ENCODE measurements around the gene COQ9. TPM values are rescaled to one million over a fixed set of nuclear protein-coding genes. Genes with fewer than 3 reads are reported as not detected.
"Not testable (repeated sequence)": the region's sequence is repeated elsewhere in the genome, so short reads cannot be mapped to it uniquely, and the experiment has no call there.

COQ9 gene, protein sequence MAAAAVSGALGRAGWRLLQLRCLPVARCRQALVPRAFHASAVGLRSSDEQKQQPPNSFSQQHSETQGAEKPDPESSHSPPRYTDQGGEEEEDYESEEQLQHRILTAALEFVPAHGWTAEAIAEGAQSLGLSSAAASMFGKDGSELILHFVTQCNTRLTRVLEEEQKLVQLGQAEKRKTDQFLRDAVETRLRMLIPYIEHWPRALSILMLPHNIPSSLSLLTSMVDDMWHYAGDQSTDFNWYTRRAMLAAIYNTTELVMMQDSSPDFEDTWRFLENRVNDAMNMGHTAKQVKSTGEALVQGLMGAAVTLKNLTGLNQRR
- total RNA-seq, result 64.5 TPM

DNA sequence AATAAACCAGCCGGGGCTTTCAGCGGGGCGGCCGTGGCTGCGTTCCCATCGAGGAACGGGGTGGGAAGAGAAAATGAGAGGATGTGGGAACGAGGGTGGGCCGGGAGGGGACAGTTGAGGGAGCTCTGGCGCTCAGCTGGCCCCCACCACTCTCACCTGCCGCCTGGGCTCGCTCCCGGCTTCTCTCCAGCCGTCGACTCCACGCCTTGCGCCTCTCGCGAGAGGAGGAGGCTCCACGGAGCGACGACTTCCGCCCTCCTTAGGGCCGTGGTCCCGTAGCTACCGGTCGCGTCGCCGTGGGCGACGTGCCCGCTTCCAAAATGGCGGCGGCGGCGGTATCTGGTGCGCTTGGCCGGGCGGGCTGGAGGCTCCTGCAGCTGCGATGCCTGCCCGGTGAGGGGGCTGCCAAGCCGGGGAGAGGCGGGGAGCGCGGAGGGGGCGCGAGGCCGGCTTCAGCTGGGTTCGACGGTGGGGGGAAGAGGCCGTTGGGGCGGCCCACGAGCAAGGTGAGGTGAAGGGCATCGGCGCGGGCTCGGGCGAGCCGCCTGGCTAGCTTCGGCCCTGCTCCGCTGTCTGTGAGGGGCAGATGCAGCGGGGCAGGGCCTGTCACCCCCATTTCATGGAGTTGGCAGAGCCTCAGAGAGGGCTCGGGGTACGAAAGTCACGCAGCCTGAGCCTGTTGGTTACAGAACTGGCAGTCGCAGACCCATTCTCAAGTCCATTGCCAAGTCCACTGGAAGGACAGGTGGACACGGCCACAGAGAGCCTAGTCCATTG is at the start of gene COQ9, which contains the start of gene CIAPIN1:
TSS of gene COQ9 (plus strand) at position 294 of the 777 bp plus-strand sequence. CDS start at position 321, 27 bp downstream.
TSS of gene CIAPIN1 (minus strand) at position 200 of the 777 bp plus-strand sequence. CDS start 6,457 bp downstream, outside the sequence.
- ATAC-seq (peak; percentile 98), DNase-seq (ENCODE audit: low spot score) (peak; percentile 95)

DNA sequence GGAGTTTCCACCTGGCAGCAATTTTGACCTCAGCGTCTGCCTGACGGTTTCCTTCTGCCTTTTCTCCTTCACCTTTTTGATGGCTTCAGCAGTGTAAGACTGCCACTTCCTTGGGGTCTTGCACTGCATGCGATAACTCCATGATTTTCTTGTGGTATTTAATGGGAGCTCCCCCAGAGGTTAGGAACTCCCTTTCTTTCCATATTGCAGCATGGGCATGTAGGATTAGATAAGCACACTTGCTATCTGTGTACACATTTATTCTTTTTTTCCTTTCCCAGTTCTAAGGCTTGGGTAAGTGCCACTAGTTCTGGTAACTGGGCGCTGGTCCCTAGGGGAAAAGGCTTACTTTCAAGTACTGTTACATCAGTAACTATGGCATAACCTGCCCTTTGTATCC is 49.8 kb upstream of the COQ9 start:
- not testable (repeated sequence) for DNase-seq (ENCODE audit: low spot score); ATAC-seq

DNA sequence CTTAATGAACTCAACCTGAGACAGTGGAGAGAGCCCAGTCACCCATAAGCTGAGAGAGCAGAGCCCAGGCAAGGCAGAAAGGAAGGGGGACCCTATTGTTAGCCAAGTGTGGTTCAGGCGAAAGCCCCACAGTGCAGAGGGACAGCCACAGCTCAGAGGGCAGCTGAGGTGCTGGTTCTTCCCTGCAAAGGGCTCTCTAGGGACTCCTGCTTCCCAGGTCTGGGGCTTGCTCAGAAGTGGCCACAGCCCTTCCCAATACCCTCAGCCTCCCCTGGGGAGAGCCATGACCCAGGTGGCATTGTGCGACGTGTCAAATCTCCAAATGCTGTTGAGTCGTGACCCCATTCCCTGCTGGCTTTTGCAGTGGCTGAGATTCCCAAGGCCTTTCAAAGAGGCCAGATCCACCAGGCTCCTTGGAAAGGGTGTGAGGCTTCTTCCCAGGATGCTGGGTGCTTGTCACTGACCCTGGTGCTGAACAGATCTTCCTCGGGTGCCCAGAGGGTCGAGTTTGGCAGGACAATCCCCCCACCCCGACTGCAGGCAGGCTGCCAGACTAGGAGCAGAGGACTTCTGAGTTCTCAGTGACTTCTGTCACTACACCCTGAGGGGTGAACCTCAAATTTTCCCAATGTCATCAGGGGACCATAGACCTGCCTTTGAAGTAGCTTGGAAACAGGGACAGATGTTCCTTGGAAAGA is 45.2 kb upstream of the COQ9 start:
- no peak for ATAC-seq
- DNase-seq (ENCODE audit: low spot score), result no peak

DNA sequence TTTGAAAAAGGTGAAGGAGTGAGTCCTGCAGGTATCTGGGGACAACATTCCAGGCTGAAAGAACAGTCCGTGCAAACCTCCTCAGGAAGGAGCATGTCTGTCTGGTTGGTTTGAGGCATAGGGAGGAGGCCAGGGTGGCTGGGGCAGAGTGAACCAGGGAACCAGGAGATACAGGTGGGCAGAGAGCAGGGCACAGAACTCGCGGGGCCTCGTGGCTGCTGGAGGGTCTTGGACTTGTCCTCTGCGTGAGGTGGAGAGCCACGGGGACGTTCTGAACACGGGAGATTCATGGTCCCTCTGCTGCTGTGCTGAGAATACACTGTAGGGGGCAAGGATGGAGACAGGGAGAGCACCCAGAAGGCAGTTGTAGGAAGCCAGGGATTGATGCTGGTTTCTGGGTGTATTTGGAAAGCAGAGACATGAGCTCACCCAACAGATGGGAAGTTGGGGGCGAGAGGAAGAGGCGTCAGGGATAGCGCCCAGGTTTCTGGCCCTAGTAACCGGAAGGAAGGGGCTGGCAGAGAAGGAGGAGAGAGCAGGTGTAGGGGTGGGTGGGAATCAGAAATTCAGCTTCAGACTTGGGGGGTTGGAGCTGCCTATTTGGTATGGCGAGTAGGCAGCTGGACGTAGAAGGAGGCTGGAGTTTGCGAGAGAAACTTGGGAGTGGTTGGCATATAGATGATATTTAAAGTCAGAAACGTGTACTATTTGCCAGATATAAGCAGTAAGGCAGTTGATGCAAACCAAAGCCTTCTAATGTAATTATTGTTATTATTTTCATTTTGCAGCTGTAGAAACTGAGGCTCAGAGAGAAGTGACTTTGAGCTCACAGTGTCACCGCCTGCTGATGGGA is 43.1 kb upstream of the COQ9 start, which contains the start of gene CCL17:
TSS of gene CCL17 (plus strand) at position 803 of the 853 bp plus-strand sequence. CDS start 9,166 bp downstream, outside the sequence.
- no peak for DNase-seq (ENCODE audit: low spot score)
- ATAC-seq, result no peak

DNA sequence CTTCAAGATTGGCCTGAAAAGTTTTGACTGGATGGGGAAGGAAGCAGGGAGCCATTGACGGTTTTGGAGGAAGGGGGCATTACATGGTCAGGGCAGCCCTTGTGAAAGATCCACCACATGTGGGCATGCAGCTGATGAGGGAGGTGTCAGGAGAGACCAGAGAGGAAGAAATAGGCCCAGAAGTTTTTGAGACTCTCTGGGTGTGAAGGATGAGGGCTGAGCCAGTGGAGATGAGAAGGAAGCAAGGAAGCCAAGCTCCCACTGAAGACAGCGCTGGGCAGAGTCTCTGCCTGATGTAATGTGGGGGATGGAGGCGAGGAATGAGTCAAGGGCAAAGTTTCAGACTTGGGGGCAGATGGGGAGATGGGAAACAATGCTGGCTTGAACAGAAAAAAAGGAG is 42.2 kb upstream of the COQ9 start:
- DNase-seq (ENCODE audit: low spot score), result no peak
- no peak for ATAC-seq

DNA sequence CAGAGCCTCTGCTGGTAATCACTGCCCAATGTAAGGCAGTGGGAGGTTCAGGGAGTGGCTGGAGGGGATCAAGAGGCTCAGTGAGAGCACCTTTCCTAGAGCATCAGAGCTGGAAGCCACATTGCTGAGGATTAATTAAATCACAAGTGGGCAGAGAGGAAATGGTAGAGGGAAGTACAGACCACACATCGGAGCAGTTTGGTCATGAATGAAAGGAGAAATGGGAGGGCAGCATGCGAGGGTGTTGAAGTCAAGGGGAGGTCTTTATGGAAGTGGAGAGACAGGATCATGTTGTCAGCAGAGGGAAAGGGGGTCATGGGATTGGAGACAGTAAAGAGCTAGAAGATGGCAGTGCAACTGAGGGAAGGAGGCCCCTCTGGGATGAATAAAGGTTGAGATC is 40.4 kb upstream of the COQ9 start:
- ATAC-seq, result peak; percentile 25
- DNase-seq (ENCODE audit: low spot score), result no peak

DNA sequence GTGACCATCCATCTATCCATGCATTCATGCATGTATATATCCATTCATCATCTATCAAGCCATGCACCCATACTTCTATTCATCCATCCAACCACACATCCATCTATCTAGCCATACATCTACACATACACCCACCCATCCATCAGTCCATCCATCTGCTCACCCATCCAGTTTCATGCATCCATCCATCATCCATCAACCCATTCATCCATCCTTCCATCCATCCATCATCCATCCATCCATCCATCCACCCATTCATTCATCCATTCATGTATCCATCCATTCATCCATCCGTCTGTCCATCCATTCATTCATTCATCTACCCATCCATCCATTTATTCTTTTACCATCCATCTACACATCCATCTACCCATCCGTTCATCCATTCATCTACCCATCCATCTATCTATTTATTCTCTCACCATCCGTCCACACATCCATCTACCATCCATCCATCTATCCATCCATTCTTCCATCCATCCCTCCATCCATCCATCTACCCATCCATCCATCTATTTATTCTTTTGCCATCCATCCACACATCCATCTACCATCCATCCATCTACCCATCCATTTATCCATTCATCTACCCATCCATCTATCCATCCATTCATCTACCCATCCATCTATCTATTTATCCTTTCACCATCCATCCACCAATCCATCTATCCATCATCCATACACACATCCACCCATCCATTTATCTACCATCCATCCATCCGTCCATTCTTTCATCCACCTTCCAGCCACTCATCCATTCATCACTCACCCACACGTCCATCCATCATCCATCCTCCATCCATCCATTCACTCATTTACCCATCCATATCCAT is 39.5 kb upstream of the COQ9 start:
- ATAC-seq (no peak), DNase-seq (ENCODE audit: low spot score) (no peak)

DNA sequence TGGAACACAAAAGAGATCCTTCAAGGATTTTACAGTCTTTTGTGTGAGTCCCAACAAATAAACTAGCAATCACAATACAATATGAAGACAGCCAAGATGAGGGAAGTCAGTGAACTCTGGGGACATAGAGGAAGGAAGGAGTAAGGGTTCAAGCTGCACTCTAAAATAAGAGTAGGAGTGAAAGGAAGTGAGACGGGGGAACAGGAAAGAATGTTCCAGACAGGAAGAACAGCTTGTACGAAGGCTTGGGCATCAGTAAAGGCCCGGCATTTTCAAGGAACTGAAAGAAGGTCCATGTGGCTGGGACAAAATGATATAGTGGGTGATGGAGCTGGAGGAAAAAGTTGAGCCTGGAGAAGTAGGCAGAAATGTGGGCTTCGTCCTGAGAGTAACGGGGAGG is 38.2 kb upstream of the COQ9 start:
- ATAC-seq (peak; percentile 58), DNase-seq (ENCODE audit: low spot score) (no peak)

DNA sequence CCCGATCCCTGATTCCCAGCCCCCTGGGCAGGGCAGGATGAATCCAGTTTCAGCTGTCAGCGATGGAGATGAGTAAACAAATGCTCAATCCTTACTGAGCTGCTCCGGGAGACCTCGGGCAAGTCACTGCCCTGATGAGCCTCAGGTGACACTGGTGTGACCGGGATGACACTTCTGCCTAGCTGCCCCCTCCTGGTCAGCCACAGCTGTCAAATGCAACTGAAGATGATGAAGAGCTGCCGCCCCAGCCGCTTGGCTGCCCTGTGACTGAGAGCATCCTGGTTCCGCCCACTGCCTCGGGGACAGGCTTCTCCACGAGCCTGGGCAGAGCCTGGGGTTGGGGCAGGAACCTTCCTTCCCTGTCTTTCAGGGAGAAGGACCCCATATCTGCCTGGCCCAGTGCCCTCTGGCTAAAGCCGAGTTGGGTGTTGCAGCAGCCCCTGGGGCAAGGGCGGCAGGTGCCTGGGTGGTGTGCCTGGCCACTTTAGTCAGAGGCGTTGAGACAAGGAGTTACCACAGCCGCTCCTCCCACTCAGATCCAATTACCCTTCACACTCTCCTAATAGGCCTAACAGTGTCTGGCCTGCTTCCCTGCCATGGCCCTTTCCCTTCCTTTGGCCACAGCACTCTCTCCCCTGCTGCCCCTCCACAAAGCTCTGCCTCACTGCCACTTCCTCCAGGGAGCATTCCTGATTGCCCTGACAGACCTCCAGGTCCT is 37.2 kb upstream of the COQ9 start:
- no peak for DNase-seq (ENCODE audit: low spot score)
- no peak for ATAC-seq

DNA sequence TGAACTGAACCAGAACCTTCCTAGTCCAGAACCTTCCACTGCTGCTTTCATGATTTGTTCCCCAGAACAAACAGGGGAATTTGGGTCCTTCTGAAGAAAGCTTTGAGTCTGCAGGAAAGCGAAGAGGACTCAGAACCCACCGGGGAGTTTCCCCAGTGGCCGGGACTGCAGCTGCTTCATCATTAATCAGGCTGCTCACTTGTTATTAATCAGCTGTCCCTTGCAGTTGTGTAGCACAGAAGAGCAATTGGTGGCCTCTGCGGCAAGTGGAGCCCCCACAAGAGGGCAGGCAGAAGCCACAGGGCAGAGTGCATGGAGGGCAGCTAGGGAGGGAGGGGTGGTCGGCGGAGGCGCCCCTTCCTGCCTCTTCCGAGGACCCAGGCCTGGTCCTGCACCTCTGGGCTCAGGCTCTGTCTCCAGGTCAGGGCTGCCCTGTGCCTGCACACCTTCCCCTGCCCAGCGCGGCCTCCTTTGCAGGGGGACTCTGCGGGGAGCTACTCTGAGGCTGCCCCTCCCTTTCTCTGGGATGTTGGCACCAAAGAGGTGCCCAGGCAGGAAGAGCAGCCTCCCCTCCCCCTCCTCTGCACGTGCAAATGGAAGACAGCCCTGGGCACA is 35.8 kb upstream of the COQ9 start:
- ATAC-seq (no peak), DNase-seq (ENCODE audit: low spot score) (no peak)

DNA sequence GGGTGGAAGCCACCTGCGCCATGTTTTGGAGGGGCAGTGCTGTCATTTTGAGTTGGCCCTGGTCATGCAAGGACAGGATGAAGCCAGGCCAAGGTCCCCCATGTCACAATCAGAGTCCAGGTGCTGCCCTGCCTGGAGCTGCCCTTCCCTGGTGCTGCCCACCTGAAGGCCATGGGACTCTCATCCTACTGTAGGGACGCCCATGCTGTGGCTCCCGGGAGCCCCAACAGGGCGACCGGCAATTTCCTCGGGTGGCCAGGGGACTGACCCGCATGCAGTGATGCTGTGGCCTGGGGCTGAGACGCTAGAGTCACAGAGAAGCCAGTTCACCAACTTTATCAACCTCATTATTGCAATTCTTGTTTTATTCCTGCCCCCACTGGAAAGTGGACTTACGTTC is 34.7 kb upstream of the COQ9 start:
- ATAC-seq, result no peak
- DNase-seq (ENCODE audit: low spot score), result no peak

DNA sequence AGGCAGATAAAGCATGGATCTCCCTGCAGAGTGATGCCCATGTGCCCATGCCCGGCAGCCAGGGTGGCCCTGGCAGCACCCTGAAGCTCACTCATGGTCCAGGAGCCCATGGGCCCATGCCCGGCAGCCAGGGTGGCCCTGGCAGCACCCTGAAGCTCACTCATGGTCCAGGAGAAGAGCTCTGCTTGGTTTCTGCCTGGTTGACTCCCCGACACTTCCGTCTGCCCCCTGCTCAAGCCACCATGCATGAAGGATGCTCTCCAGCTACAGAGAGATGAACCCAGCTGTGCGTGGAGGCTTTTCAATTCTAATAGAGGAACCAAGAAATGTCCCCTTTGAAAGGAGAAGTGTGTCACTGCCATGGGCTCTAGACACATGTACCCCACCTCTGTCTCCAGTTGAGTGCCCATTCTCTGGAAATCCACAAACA is 34.0 kb upstream of the COQ9 start:
- DNase-seq (ENCODE audit: low spot score), result no peak
- ATAC-seq, result no peak

DNA sequence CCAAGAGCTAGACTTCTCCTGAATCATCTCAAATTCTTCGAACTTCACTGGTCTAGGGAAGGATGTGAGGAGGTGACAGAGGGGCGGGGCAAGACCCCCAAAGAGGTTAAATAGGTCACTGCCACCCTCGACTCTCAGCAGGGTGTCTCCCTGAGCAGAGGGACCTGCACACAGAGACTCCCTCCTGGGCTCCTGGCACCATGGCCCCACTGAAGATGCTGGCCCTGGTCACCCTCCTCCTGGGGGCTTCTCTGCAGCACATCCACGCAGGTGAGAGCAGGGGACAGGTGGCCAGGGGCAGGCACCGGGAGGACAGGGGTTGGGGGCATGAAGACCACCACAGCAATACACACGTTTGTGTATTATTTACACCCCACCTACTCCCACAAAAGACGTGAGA is 33.5 kb upstream of the COQ9 start:
- ATAC-seq (no peak), DNase-seq (ENCODE audit: low spot score) (no peak)

DNA sequence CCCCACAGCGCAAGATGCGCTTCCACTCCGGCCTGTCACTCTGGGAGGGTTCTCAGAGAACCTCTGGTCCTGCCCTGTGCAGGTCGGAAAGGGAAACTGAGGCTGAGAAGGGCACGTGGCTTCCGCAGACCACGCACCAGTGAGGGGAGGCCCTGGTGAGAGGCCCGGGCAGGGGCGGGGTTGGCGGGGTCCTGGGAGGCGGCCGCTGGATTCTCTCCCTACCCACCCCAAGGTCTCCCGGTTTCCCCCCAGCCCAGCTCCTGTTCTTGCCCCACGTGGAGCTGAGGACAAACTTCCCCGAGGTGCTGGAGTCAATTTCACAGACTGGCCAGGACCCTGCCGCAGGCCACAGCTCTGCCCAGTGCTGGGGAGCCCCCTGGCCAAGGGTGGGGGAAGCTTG is 31.2 kb upstream of the COQ9 start:
- ATAC-seq, result no peak
- no peak for DNase-seq (ENCODE audit: low spot score)

DNA sequence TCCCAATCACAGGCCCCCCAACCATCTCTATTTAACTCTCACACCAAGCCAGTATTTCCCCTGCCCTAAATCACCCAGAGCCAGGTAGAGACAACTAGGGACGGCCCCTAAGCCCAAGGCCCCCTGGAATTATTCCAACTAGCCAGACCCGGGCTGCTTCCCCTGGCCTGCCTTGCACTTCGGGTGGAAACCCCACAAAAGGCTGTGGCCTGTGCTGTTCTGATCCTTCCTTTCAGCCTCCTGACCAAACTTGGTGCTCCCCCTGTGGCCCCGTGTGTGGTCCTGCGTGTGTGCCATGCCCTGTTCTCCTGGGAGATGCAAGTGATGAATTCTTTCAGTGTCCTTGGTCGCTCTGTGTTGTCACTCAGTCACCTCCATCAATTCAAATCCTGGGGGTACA is 27.8 kb upstream of the COQ9 start:
- ATAC-seq (no peak), DNase-seq (ENCODE audit: low spot score) (no peak)

DNA sequence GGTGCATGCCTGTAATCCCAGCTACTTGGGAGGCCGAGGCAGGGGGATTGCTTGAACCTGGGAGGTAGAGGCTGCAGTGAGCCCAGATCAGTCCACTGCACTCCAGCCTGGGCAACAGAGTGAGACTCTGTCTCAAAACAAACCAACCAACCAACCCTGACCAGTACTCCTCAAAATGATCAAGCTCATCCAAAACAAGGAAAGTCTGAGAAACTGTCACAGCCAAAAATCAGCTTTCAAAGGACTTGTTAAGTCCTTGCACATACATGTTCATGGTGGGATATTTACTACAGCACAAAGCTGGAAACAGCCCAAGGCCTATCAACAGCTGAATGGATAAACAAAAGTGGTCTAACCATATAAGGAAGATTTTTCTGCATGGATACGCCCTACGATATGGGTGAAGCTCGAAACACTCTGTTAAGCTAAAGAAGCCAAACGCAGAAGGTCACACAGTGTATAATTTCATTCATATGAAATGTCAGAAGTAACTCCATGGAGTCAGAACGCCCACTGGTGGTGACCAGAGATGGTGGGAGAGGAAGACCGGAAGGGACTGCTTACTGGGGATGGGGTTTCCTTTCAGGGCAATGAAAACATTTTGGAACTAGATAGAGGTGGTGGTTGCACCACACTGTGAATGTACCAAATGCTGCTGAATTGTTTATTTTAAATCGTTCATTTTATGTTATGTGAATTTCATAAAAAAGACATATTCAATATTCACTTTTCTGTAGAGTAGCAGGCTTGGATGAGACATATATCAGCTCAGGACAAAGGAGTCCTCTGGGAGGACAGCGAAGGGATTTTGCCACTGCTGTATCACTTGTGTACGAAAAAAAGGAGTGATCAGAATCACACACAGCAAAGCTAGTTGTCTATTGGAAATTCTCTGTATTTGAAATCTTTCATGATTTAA is 25.0 kb upstream of the COQ9 start:
- DNase-seq (ENCODE audit: low spot score) (no peak), ATAC-seq (peak; percentile 14)

DNA sequence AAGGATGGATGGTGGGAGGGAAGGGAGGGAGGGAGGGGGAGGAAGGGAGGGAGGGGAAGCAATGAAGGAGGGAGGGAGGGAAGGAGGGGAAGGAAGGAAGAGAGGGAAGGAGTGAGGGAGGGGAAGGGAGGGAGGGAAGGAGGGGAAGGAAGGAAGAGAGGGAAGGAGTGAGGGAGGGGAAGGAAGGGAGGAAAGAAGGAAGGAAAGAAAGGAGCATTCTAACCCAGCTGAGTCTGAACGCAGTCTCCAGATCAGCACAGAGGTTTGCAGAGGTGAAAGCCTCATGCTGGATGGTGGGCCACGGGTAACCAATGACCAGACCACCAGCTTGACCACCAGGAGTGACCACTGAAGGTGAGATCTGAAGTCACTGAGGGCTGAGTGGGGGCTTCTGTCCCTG is 24.1 kb upstream of the COQ9 start:
- ATAC-seq, result no peak
- DNase-seq (ENCODE audit: low spot score), result no peak
